ENCODE results near the gene RCVRN.

Gene RCVRN

DNA sequence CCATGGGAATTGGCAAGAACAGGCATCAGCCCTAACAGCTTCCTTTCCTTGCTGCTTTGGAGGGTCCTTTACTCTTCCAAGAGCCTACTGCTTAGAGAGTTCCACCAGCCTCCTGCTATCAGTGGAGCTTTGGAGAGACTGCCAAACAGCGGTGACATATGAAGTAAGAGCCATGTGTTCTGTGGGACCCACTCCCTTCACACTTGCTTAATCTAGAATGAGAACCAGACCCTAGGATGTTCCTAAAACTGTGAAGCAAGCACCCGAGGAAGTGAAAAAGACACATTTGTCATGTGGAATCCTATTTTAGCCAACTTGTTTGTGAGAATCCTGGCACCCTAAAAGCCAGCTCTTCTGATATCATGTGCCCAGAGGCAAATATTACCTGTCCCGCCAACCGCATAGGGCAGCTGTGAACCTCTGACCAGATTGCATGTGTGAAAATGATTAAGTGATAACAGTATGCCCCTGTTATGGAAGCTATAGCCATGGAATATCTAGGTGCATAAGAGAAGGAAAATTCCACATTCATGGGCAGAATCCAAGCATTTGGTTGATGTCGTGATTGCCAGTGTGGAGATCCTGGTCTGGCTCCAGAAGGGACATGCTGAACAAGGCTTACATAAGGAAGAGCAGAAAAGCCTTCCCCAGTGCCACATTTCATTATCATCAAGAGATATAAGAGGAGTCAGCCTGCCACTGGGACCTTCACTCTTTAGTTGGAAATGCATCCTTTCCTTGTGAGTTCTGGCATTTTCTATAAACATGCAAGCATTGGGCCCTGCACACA, 18.7 kb downstream of the RCVRN start:
- no peak for TF ChIP-seq CTCF (IDR thresholded peaks at IDR 0.05; ENCODE audit: low read depth, low read length, missing control alignments)
- H3K36me3 ChIP-seq (replicated peaks), result no peaks in the 10 kb centered on the region

DNA sequence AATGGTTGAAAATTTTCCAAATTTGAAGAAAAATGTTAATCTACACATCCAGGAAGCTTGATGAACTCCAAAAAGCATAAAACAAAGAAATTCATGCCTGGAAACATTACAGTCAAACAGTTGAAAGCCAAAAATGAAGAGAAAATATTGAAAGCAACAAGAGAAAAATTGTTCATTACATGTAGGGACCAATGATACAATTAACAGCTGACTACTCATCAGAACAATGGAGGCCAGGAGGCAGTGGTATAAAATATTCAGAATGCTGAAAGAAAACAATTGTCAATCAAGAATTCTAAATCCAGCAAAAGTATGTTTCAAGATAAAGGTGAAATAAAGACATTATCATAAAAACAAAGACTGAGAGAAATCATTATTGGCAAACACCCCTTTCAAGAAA, 21.6 kb downstream of the RCVRN start:
- no peaks in the 10 kb centered on the region for H3K27me3 ChIP-seq (replicated peaks)
- H3K36me3 ChIP-seq (replicated peaks), result no peaks in the 10 kb centered on the region
- in situ Hi-C loops (cut with HindIII; ENCODE audit: low pct_ligation_motif_present, low sequenced_read_pairs), result no loop called here
- no peak for TF ChIP-seq CTCF (IDR thresholded peaks at IDR 0.05; ENCODE audit: low read depth, low read length, missing control alignments)
- DNase-seq, result no peak
- H3K27ac ChIP-seq, result no peak overlapping the region
- H3K4me3 ChIP-seq (ENCODE audit: low read depth, low read length), result no peak overlapping the region

More for the DNA sequence above, 18.7 kb downstream of the RCVRN start:
- no peak overlapping the region for H3K4me3 ChIP-seq (ENCODE audit: low read depth, low read length)
- no peaks in the 10 kb centered on the region for H3K27me3 ChIP-seq (replicated peaks)
- H3K27ac ChIP-seq, result no peak overlapping the region
- in situ Hi-C loops (cut with HindIII; ENCODE audit: low pct_ligation_motif_present, low sequenced_read_pairs), result no loop called here
- no peak for DNase-seq

- TF ChIP-seq CTCF (IDR thresholded peaks at IDR 0.05; ENCODE audit: low read depth, low read length, missing control alignments), result no peak
- H3K27ac ChIP-seq, result no peak overlapping the region
- DNase-seq, result no peak
- no peak overlapping the region for H3K4me3 ChIP-seq (ENCODE audit: low read depth, low read length)
- H3K27me3 ChIP-seq (replicated peaks), result no peaks in the 10 kb centered on the region
- in situ Hi-C loops (cut with HindIII; ENCODE audit: low pct_ligation_motif_present, low sequenced_read_pairs), result no loop called here
- no peaks in the 10 kb centered on the region for H3K36me3 ChIP-seq (replicated peaks)
Measured at GRCh38 chr17:9880582-9880999, 24.5 kb downstream of the RCVRN start.

DNA sequence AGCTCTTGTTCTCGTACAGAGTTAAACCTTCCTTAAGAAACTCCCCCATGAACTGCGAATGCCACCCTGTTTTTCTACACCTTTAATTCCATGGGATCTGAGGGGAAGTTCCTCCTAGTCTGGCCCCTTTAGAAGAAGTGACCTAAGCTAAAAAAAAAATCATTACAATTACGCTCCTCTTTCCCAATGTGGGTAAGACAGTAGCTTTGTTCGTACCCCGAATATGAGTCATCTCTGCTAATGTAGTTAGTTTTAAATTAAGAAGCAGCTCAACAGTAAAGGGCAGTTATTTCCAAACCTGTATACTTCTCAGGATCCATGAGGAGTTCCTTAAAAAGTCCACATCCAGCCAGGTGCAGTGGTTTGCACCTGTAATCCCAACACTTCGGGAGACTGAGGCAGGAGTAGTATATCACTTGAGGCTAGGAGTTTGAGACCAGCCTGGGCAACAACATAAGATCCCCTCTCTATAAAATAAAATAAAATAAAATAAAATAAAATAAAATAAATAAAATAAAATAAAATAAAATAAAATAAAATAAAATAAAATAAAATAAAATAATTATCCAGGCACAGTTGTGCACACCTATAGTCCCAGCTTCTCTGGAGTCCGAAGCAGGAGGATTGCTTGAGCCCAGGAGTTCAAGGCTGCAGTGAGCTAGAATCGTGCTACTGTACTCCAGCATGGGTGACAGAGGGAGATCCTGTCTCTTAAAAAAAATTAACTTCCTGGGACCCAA, 26.1 kb downstream of the RCVRN start:
- Histone ChIP-seq H3K27me3 (replicated peaks) (no peaks in the 10 kb centered on the region), H3K27ac (no peak overlapping the region), H3K36me3 (replicated peaks) (no peaks in the 10 kb centered on the region), H3K4me3 (ENCODE audit: low read depth, low read length) (no peak overlapping the region)
- no peak for TF ChIP-seq CTCF (IDR thresholded peaks at IDR 0.05; ENCODE audit: low read depth, low read length, missing control alignments)
- no peak for DNase-seq
- in situ Hi-C loops (cut with HindIII; ENCODE audit: low pct_ligation_motif_present, low sequenced_read_pairs), result no loop called here

- in situ Hi-C loops (cut with HindIII; ENCODE audit: low pct_ligation_motif_present, low sequenced_read_pairs), result no loop called here
Measured at GRCh38 chr17:9878356-9878755, 26.7 kb downstream of the RCVRN start.

More at GRCh38 chr17:9878356-9878755, 26.7 kb downstream of the RCVRN start:
- no peak overlapping the region for H3K27ac ChIP-seq
- TF ChIP-seq CTCF (IDR thresholded peaks at IDR 0.05; ENCODE audit: low read depth, low read length, missing control alignments), result no peak
- H3K27me3 ChIP-seq (replicated peaks), result no peaks in the 10 kb centered on the region
- DNase-seq, result no peak
- no peaks in the 10 kb centered on the region for H3K36me3 ChIP-seq (replicated peaks)
- no peak overlapping the region for H3K4me3 ChIP-seq (ENCODE audit: low read depth, low read length)
